DMS114 treated with DMSO at 0.1 percent for 48 hours (cell line): Measurements from ENCODE around the gene OR6M1.

Experiments used
- DNase-seq: peaks from one replicate; lab custom pipeline; 2025; ENCODE audit not compliant: unreplicated experiment; lab: John Stamatoyannopoulos, UW

OR6M1 gene, protein sequence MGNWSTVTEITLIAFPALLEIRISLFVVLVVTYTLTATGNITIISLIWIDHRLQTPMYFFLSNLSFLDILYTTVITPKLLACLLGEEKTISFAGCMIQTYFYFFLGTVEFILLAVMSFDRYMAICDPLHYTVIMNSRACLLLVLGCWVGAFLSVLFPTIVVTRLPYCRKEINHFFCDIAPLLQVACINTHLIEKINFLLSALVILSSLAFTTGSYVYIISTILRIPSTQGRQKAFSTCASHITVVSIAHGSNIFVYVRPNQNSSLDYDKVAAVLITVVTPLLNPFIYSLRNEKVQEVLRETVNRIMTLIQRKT

DNA sequence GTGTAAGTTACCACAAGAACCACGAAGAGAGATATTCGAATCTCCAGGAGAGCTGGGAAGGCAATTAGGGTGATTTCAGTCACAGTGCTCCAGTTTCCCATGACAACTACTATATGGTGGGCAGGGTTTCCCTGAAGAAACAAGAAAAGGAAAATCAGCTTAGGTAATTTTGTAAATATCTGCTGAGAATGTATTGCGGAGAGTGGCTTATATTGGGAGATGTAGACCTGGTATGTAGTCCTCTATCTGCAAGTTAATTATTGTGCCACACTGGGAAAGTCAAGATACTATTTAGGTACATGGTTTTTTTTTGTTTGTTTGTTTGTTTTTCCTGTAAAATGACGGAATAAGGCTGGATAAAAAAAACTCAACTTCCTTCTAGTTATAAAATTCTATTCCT lies at the start of gene OR6M1:
Gene OR6M1, minus strand, starts transcription at position 101 of the 400 bp plus-strand sequence. Its CDS starts 0 bp downstream, at position 101.
- no peak for DNase-seq

DNA sequence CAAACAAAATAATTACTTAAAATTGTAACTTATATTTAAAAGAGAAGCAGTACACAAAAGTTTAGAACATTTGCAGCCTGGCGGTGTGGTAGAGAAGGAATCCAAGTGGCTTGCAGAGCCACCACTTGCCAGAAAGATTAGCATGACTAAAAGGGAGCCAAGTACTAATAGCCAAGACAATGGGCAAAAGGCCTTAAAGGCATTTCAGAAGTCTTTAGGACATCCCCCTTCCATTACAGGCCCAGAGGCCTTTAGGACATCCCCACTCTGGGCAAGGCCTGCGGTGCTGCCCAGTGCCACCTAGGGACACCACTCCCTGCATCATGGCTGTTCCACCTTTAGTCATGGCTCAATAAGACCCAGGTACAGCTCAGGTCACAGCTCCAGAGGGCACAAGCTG lies 46.9 kb upstream of the OR6M1 start:
- no peak for DNase-seq

DNA sequence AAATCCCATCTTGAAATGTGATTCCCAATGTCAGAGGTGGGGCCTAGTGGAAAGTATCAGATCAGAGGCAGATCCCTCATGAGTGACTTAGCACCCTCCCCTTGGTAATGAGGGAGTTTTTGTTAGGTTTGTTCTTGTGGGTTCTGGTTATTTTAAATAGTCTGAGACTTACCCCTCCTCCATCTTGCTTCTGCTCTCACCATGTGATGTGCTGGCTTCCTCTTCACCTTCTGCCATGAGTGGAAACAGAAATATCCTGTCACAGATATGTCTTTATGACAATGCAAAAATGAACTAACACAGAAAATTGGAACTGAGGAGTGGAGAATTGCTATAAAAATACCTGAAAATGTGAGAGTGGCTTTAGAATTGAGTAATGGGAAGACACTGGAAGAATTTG lies 46.2 kb upstream of the OR6M1 start:
- DNase-seq, result no peak

DNA sequence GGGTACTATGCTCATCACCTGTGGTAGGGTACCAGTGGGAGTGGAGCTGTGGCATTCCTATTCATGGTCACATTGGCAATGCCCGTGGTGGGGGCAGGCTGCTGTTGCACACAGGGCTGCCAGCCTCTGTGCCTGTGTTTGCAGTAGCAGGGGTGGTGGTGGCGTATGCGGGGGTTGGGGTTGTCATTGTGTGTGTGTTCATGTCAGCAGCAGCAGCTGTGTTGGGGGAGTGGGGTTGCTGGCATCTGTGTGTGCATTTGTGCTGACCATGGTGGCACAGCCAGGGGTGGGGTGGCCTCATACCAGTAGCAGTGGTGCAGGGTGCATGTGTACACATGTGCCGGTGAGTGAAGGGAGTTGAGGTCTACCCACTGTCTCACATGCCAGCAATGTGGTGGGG lies 45.0 kb upstream of the OR6M1 start:
- no peak for DNase-seq

DNA sequence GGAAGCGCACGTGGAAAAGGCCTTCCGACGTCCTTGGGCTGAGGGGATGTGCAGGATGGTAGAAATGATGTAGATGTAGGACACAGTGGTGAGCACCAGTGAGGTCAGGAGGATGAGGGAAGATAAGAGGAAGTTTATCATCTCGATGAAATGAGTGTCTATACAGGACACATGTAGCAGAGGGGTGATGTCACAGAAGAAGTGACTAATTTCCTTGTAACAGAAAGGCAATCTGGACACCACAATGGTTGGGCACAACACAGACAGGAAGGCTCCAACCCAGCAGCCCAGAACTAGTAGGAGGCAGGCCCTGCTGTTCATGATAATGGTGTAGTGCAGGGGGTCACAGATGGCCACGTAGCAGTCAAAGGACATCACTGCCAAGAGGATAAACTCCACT lies 35.0 kb upstream of the OR6M1 start:
- DNase-seq, result no peak

DNA sequence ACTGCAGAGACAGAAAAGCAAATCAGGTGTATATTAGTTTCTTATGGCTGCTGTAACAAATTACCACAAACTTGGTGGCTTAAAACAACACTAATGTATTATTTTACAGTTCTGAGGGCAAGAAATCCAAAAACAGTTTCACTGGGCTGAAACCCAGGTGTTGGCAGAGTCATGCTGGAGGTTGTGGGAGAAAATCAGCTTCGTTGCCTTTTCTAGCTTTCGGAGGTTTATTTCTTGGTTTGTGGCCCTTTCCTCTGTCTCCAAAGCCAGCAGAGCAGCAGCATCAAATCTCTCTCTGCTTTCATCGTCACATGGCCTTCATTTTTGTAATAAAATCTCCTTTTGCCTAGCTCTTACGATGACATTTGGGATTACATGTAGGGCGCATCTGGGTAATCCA lies 33.0 kb upstream of the OR6M1 start:
- DNase-seq, result no peak

DNA sequence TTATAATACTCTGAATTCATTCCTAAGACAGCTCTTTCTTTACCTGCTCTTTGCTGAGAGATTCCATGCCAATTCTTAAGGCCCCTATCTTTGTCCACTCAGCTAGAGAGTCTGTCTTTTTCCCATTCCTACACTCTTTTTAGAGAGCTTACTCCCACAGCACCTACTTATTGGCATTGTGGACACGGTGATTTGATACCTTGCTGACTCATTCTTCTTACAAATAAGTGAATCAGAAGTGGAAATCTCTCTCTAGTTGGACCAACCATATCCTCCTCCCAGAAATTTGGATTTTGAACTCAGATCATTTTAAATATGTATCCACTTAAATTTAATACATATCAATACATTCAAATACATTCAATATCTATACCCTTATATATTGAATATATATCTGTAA lies 32.5 kb upstream of the OR6M1 start:
- DNase-seq, result no peak

DNA sequence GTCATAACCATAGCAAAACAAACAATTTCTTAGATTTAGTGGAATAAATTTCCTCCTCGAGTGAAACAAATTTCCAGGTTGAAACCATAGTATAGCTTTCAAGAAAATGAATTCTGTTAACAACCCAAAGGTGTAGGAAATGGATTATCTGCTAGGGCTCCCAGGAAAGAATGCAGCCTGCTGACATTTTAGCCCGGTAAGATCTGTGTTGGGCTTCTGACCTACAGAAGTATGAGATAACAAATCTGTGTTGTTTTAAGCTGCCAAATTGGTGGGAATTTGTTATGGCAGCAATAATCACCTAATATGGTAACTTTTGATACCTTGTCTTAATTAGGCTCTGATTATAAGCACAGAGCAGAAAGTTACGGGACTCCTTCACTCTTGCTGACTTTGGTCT lies 32.0 kb upstream of the OR6M1 start:
- no peak for DNase-seq

DNA sequence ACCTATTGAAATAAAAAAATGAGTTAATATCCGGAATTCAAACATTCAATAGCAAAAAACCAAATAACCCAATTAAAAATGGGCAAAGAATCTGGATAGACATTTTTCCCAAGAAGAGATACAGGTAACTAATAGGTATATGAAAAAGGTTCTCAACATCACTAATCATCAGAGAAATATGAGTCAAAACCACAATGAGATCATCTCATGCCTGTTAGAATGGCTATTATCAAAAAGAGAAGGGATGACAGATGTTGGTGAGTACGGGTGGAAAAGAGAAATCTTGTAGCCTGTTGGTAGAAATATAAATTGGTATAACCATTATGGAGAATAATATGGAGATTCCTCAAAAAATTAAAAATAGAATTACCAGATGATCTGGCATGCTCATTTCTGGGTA lies 26.9 kb upstream of the OR6M1 start:
- DNase-seq, result no peak

DNA sequence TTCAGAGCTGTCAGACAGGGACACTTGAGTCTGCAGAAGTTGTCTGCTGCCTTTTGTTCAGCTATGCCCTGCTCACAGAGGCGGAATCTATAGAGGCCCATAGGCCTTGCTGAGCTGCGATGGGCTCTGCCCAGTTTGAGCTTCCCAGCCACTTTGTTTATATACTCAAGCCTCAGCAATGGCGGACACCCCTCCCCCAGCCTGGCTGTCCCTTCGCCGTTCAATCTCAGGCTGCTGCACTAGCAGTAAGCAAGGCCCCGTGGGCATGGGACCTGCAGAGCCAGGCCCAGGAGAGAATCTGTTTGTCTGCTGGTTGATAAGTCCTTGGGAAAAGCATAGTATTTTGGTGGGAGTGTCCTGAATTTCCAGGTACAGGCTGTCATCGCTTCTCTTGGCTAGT lies 23.6 kb upstream of the OR6M1 start:
- DNase-seq, result no peak

DNA sequence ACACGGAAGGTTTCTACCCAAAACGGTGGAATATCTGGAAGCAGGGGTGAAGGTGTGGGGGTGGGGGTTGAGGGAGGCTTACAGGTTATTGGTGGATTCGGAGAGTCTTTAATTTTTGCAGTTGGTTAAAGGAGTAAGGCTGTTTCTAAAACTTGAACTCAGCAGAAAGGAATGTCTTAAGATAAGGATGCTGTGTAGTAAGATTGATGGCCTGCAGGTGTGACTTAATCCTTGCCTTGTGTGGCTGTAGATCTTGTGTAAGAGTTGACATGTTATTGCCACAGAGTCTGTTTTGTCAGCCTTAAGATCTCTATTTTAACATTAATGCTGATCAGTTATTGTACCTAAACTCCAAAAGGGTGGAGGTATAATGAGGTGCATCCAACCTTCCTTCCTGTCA lies 16.4 kb upstream of the OR6M1 start:
- DNase-seq, result no peak

DNA sequence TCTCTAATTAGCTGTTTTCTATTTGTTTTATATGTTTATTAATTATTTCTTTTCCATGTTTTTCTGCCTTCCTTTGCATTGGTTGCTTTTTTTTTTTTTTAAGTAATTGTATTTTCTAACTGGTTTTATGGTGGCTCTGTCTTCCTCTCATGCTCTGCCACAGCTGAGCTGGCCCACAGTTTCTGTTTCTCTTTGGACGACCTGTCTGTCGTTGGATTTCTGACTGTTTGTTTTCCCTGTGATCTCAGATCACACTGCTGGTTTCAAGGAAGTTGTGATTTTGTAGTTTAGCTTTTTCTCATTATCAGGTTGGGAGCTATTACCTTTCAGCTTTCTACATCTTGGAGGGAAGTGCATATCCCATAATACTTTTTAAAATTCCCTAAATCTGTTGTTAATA lies 15.9 kb upstream of the OR6M1 start:
- DNase-seq, result no peak

DNA sequence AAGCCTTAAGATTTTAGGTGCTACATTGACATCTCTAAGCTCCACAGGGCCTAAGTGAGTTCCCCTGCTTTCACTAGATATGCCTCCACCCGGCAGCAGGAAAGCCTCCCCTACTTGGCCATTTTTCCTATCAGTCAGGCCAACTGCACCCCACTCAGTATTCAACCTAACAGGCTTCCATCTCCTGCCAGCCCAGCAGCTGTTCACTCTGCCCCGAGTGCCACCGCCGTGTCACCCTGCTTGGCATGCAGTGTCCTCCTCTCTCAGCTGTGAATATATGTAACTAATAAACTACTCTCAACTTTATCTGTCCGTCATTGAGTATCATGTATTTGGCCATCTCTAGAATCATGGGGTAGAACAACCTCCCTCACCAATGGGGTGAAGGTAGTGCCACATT lies 9.0 kb upstream of the OR6M1 start:
- no peak for DNase-seq

DNA sequence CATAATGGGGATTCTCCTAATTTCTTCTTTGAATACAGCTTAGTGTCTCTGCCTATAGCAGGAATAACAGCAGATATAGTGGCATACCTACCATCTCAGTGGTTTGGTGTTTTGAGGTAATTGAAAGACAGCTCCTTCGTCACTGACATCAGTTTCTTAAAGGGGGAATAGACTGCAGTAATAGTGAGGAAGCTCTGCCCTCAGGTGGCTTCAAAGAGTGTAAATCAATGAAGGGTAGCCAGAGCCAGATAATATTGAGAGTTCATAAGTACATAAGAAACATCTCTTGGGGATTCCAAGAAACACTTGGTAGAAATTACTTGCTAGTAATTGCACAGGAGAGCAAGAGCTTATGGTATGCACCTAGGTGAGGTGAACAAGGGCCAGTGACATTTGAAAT lies 4.4 kb downstream of the OR6M1 start:
- DNase-seq, result no peak

DNA sequence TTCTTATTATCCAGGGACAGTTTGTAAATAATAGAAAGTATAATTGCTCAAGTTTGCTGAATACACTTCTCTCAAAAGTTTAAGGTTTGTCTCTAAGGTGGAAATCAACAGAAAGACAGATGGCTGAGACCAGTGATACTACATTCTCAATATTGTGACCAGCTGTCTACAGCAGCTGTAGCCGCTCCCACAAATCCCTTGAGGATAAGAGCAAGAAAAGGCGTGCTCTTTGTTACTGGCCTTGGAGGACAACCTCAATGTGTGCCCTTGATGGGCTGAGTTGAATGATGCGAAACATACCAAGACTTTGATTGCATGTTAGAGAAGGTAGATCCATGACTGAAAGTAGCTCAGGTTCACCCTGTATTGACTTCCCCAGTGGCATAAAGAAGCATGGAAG lies 6.1 kb downstream of the OR6M1 start:
- no peak for DNase-seq

DNA sequence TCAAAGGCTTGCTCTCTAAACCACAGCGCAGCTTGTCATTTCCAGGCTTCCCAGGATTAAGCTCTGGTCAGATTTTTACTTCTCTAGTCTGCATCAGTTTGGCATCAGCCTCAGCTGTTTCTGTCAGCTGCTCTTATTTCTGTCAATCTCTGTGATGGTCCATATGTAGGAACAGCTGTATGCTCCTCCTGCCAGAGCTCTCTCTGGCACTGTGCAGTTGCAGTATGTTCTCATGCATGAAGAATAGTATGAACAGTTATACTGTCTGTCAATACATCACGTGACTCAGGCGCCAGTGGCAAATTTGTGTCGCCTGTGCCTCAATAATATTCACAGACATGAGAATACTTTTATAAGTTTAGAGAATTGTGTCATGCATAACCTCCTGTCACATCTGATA lies 6.7 kb downstream of the OR6M1 start:
- no peak for DNase-seq

DNA sequence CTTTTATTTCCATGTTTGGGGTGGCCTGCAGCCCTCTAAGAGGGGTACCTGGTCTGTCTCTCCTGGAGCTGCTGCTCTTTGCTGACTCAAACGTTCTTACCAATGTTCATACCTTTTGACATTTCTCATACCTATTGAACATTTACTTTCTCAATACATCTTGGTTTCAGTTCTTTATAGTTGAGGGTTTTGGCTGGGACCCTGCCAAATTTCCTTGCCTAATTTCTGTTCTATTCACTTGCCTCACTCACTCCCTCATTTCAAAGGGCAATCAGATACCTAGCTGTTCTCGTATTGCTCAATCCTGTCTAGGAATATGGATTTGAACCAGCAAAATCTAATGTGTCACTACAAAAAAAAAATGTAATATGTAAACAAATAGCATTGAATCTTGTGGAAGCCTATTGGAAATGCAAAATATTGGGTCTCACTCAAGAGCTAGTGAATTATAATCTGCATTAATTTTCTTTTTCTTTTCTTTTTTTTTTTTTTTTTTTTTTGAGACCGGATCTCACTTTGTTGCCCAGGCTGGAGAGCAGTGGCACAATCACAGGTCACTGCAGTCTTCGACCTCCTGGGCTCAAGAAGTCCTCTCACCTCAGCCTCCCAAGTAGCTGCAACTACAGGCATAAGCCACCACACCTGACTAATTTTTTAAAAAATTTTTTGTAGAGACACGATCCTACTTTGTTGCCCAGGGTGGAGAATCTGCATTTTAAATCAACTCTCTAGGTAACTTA lies 7.5 kb downstream of the OR6M1 start:
- DNase-seq, result no peak

DNA sequence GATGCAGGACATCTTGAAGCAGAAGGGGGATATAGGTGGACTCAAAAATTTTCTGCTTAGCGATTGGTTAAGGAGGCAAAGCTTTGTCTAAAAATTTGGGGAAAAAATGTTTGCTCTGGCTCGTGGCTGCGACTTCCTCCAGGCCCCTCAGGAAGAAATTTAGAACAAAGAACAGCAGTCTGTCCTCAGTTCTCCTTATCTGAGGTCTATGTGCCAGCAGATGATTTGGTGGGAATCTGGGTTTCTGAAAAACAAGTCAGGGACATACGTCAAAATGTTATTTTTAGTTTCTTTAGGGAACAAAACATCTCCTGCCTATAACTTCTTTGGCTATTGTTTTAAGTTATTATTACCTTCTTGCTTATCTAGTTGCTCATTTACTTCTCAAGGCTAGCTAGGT lies 8.1 kb downstream of the OR6M1 start:
- no peak for DNase-seq

DNA sequence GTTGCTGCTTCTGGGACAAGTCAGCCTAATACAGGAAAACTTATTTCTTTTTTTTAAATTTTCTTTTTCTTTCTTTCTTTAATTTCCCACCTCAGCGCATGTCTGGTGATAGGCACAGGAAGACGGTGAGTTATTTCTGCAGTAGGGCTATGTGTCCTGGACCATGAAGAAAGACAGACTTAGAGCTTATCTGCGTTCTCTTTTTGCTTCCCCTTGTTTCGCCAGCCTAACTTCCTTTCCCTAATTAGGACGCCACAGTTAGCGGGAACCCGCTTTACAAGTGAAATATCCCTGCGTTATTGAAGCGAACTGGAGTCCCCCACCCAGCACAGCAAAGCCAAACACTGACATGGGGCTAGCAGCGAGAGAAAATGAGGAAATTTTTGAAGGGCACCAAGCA lies 8.6 kb downstream of the OR6M1 start:
- DNase-seq, result no peak

DNA sequence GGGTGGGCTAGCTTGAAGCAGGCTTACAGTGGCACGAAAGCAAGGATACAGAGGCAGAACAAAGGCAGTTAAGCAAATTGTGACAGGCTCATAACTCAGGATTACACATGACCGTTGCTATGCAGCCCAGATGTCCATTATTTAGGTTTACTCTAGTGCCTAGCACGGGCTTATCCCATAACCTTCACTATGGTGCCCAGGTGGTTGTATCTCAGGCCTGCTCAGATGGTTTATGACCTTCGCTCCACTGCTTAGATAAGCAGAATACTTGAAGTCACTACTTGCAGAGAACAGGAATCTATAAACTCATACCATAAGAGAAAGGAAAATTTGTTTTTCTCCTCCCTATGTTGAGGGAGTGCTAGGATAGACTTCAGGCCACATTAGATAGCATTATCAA lies 9.0 kb downstream of the OR6M1 start:
- no peak for DNase-seq

DNA sequence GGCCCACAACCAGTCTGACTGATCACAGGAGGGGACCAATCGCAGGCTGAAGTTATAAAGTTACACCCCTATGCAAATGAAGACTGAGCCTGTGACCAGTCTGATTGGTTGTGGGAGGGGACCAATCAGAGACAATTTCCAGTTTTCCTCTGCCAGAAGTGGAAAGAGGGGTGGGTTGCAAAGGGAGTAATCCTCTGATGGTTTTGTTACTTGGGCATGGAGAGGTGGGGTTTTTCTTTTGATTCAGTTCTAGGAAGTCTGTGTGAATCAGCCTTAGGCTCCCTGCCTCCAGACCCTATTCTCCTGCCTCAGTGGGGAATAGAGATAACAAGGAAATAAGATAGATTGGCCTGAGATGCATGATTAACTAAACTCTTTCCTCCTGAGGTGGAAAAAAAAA lies 9.9 kb downstream of the OR6M1 start:
- no peak for DNase-seq

DNA sequence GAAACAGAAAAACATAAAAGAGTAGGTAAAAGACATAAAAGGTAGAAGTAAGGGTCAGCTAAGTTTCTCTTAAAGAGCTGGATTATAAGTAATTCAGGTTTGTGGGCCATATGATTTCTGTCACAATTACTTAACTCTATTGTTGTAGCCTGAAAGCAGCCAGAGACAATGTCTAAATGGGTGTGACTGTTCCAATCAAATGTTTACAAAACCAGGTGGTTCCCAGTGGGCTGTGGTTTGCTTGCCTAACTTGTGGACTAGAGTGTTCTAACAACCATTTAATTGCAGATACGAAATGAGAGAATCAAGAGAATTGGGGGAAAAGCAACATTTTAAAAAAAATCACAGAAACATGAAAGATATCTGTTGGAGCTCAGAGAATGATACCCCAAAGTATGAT lies 22.6 kb downstream of the OR6M1 start:
- DNase-seq, result no peak

DNA sequence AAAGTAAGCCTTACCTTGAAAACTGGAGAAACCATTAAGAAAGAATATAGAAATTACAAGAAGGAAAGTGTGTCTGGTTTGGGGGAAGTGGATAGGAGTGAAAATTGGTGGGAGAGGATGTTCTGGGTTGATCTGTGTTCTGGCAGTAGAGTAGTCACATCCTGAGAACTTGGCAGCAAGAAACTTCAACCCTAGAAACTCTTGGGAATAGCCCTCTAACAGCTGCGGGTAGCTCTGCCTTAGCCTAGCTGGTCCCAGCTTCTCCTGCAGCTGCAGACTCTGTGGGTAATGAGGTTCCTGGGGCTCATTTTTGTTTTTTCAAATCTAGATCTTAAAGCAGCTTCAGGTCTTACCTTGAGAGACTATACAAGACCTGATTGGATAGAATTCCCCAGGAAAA lies 27.6 kb downstream of the OR6M1 start:
- no peak for DNase-seq
